GM12892 (cell line): Measurements from ENCODE around the gene ETS2.

ENCODE experiments used
- POLR2A ChIP-seq: IDR thresholded peaks from 2 replicates; pipeline ENCODE4 v1.6.1; 2011; ENCODE audit warnings: low read depth, low read length, control low read depth
- TAF1 ChIP-seq: IDR thresholded peaks from 2 replicates; pipeline ENCODE4 v1.6.1; 2011; ENCODE audit warnings: low read depth, mild to moderate bottlenecking, control low read depth, low read length, borderline replicate concordance

DNA sequence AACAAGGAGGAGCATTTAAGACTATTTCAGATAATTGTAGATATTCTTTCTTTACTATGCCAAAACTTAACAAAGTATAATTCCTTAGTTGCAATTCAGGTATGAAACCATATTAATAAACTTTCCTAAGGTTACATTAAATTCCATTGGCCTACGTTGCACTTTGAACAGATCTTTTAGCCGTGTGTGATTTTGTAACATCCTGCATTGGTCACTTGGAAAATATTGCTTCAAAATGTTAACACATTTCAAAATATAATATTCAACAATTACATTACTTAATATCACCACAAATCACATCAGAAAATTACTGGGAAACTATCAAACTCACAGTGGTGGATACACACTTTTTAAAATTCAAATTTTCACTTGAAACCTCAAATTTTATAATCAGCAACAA lies 20.2 kb downstream of the ETS2 start:
- TF ChIP-seq POLR2A (no peak), TAF1 (no peak)
